D341Med (cell line): ENCODE data around the gene RBM7.

Source experiments
- DNase-seq: peaks from one replicate; pipeline ENCODE4 v3.0.0; 2012; ENCODE audit warnings: low spot score

The RBM7 gene

GRCh38 chr11:114448749-114449482, 48.5 kb downstream of the RBM7 start:
- DNase-seq: no peak

- DNase-seq: no peak
Measured at GRCh38 chr11:114449845-114450244, 49.4 kb downstream of the RBM7 start.

- DNase-seq: no peak
Measured at GRCh38 chr11:114452399-114452798, 51.9 kb downstream of the RBM7 start.
